Fibroblast of skin of scalp (primary cell): ENCODE results near the gene PLEKHA3. TPM values are rescaled to one million over a fixed set of nuclear protein-coding genes. Genes with fewer than 3 reads are reported as not detected.
"Not testable (repeated sequence)": the region's sequence is repeated elsewhere in the genome, so short reads cannot be mapped to it uniquely, and the experiment has no call there.

ENCODE experiments used
- DNase-seq: peaks from one replicate; pipeline ENCODE4 v3.0.0-alpha.2; 2013
- polyA plus RNA-seq, 2 experiments: library from polyadenylated mRNA; unstranded; fragments of 120-200 nt; gene quantifications; one replicate each; pipeline ENCODE4 v1.2.1, GENCODE V29; 2013; ENCODE audit not compliant: insufficient read length in 2 of 2

Gene PLEKHA3
- 23.8 TPM for polyA plus RNA-seq (2013, experiment 1 of 2; ENCODE audit: insufficient read length)
- 31.4 TPM for polyA plus RNA-seq (2013, experiment 2 of 2; ENCODE audit: insufficient read length)

DNA sequence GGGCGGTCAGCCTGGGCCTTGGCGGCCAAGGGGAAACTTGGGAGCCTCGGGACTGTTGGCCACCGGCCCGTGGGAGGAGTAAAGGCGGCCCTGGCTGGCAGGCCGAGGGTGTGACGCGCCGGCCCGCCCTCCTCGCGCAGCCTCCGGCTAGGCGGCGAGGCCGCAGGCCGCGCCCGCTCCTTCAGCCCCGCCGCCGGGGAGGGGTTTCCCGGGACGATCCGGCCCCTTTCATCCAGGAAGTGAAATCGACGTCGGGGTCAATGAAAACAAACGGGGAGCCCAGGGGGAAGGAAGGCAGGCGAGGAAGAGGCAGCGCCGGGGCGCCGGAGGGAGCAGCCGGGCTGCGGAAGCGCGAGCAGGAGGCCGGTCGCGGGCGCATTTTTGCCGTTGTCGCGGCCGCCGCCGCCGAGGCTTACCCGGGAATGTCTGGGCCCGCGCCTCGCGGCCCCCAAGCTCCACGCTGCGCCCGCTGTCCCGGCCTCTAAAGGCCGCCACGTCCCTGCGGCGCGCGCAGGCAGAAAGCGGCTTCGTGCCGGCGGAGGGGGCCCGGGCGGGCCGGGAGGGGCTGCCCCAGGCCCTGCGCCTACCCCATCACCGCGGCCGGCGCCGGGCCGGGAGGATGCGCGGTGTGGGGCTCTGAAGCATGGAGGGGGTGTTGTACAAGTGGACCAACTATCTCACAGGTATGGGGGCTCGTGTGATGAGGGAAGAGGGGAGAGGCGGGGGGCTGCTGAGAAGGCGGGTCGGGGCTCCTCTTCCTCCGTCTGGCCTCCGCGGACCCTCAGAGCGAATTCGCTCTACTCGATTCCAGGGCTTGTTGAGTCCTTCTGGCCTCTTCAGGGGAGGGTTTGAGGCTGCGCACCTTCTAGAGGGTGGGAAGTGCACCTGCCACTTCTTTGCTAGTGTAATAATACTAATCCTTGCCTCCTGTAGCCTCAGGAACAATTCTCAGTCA lies at the start of gene PLEKHA3:
Gene PLEKHA3, plus strand, starts transcription at position 231 of the 955 bp plus-strand sequence. Its CDS starts 413 bp downstream, at position 644.
- DNase-seq = peak; percentile 96

- no peak for DNase-seq
Observed at GRCh38 chr2:178436662-178437061, 43.6 kb upstream of the PLEKHA3 start.

- peak; percentile 63 for DNase-seq
Observed at GRCh38 chr2:178441426-178441825, 38.8 kb upstream of the PLEKHA3 start.

DNA sequence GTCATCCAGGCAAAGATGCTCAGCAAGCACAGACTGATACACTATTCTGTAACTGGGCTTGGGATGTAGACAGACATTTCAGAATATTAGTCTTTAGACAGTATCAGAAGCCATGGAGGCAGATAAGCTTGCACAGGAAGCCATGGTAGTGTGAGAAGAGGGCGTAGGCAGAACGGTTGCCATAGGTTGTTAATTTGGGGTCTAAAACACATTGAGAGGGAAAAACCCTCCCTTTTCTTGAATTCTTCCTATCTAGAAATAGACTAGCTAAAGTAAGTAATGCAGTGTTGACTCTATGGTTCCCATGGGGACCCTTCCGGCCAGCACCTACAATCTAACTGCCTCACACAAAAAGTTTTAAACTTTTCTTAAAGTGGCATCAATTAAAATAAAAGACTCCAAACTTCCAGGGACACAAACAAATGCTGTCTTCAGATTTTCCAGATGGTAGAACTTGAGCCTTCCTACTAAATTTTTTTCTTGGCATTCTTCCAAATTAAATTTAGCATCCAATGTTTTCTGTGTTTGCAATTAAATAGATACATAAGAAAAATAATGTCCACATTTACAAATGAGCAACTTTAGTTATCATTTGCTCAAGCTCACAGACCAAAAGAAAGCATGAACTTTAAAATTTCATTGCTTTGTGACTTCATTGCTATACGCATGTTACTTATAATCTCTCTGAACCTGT lies 31.1 kb upstream of the PLEKHA3 start:
- no peak for DNase-seq

DNA sequence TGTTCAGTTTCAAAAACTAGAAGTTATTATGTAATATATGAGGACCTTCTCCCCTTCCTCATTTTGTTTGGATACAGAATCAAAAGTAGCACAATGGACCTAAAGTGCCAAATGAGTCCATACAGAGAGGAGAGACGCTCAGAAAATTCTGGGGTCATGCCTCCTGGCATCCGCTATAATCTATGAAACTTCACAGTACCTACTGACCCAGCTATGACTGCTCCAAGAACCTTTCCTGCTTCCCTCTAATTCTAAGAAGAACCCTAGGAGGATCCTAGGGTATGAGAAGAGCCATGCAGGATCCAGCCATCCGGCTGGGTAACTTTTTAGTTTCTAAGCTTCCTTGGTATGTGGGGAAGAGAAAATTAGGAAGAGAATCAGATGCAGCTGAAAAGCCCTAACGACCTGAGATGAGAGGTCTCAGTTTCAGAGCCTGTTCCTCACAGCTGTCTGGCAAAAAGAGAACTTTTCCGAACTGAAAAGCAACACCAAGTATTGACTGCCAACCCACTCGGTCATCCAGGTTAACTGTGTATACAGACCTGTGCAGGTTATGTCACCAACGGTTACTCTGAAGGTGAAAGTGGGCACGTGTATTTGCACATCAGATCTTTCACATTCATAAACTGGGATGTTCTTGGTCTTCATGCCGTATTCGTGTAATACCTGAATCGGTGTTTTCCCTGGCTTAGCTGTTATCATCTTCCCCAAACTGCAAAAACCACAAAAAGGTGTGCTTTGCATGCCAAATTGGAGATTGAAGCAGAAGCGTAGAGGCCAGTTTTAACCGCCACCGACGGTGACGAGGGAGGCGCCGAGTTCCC lies 30.3 kb upstream of the PLEKHA3 start:
- no peak for DNase-seq

DNA sequence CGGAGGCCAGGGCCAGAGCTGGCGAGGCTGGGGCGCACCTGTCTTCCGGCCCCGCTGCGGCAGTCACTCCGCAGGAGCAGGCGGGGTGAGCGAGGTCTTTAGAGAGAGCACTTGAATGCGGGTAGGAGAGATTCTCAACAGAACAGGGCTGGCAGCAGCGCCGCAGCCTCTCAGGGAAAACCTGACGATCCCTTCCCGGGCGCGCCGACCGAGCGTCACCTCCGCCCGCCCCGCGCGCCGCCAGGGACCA lies 29.8 kb upstream of the PLEKHA3 start:
- DNase-seq = no peak

GRCh38 chr2:178450774-178451525 lies 29.3 kb upstream of the PLEKHA3 start, which contains the start of the genes PJVK and PRKRA:
PJVK (plus strand) TSS chr2:178451378; CDS start chr2:178453410, 2,032 bp downstream.
PRKRA (minus strand) TSS chr2:178451175; CDS start chr2:178451030, 145 bp downstream.
- DNase-seq = peak; percentile 98

- DNase-seq = no peak
Observed at GRCh38 chr2:178452334-178452733, 27.9 kb upstream of the PLEKHA3 start.

DNA sequence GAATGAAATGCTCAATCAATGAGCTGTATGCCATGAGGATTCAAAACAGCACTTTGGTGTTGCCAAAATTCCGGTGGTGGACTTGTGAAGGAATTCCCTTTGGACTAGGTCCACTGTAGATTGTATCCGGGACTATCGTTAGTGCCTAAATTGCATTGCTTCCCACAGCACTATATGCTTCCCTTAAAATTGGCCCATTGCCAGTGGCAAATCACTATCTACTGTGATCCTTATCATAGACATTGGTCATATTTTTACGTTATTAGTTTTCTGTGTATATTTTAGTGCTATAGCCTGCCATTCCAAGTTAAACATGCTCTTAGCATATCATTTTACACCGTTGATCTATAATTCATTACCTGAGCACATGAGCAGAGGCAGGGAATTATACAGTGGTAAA lies 27.4 kb upstream of the PLEKHA3 start:
- DNase-seq = no peak

GRCh38 chr2:178455947-178456346 lies 24.3 kb upstream of the PLEKHA3 start:
- DNase-seq = peak; percentile 74

GRCh38 chr2:178457390-178457886 lies 22.8 kb upstream of the PLEKHA3 start:
- no peak for DNase-seq

- no peak for DNase-seq
Observed at GRCh38 chr2:178469219-178469849, 10.9 kb upstream of the PLEKHA3 start.

DNA sequence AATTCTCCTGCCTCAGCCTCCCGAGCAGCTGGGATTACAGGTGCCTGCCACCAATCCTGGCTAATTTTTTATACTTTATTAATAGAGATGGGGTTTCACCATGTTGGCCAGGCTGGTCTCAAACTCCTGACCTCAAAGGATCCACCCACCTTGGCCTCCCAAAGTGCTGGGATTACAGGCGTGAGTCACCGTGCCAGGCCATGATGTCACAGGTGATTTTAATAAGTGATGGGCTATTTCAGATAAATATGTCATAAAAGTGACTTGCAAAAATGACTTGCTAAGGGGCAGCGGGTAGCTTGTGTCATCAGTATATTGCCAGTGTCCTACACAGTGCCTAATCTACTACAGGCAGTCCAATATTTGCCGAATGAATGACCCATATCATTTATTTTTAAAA lies 8.9 kb upstream of the PLEKHA3 start:
- not testable (repeated sequence) for DNase-seq

DNA sequence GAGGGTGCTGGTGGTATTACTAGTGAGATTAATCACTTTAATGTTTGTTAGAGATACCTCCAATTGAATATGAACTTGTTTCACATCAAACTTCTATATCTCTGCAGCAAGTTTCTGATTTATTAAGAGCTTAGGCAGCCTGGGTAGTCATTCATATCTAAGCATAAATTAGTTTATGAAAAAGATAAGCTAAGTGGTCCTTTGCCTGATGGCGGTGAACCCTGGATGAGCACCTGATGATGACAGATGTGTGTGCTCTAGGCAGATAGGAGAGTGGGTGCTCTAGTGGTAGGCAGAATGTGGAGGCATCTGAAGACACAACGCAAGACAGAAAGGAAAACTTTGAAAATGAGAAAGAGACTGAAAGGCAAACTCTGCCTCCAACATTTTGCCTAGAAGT lies 6.9 kb upstream of the PLEKHA3 start:
- no peak for DNase-seq

GRCh38 chr2:178473931-178474330 lies 6.3 kb upstream of the PLEKHA3 start:
- DNase-seq = peak; percentile 59

GRCh38 chr2:178474560-178474959 lies 5.7 kb upstream of the PLEKHA3 start:
- DNase-seq = no peak

DNA sequence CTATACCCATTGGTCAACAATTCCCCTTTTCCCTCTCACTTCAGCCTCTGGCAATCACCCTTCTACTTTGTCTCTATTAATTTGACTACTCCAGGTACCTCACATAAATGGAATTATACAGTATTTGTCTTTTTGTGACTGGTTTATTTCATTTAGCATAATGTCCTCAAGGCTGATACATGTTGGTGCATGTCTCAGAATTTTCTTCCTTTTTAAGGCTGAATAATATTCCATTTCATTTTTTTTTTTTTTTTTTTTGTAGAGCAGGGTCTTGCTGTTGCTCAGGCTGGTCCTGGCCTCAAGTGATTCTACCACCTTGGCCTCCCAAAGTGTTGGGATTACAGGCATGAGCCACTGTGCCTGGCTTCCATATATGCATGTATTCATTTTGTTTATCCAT lies 3.8 kb upstream of the PLEKHA3 start:
- DNase-seq = no peak

DNA sequence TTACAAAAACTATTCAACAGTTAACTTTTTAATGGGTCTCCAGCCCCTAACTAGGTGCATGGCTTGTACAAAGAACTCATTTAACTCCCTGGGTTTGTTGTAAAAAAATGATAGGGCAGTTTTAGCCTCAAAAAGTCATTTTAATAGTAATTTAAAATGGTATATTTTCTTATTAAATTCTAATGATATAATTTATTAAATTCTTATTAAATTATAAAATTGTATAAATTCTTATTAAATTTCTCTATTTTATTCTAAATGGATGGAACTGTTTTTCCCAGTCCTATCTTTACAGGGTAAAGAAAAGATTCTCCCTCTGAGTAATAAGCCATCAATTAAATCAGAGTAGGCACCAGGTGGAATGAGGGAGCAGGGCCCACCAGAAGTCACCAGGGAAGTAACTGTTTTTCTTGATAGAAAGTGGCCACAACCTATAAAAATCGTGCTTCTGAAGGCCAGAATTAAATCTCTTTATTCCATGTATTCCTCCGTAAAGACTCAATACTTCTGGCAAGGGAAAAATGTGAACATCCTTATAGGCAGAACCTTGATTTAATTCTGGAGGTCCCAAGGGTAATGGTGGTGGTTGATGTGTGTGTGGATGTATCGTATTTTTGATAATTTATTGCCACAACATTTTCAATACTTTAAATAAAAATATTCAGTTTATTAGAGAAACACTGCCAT lies 2.7 kb upstream of the PLEKHA3 start:
- no peak for DNase-seq

- peak; percentile 8 for DNase-seq
Observed at GRCh38 chr2:178478130-178478438, 2.2 kb upstream of the PLEKHA3 start.

- peak; percentile 79 for DNase-seq
Observed at GRCh38 chr2:178478439-178479274, 1.6 kb upstream of the PLEKHA3 start, which contains the start of gene FKBP7. FKBP7 (minus strand) TSS chr2:178478600; CDS start chr2:178478499, 101 bp downstream.
